Measurements from ENCODE around the gene IBTK. TPM values are rescaled to one million over a fixed set of nuclear protein-coding genes. Genes with fewer than 3 reads are reported as not detected.
"Not testable (repeated sequence)": the region's sequence is repeated elsewhere in the genome, so short reads cannot be mapped to it uniquely, and the experiment has no call there.

Gene IBTK
- total RNA-seq, 1 donor: 22.0 TPM

DNA sequence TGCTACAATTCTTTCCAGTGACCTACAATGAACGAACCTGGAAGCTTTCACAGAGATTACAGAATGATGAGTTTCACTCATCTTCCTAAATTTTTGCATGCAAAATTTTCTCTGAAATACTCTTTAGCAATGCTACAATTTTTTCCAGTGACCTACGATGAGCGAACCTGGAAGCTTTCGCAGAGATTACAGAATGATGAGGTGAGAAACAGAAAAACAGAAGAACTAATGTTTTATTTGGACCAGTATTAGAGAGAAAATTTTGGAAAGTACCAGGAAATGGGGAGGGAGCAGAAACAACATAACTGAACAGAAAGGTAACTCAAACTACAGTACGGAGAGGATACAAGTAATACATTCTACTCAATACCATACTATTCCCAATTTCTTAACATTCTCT, 75.0 kb downstream of the IBTK start:
- H3K4me1 ChIP-seq (ENCODE audit: insufficient read depth, low read length): no peaks in the 10 kb centered on the region
- no peak overlapping the region for H3K4me3 ChIP-seq (ENCODE audit: low read length)
- no peaks in the 10 kb centered on the region for H3K27me3 ChIP-seq (ENCODE audit: insufficient read depth, low read length)
- no peaks in the 10 kb centered on the region for H3K9me3 ChIP-seq (ENCODE audit: low read depth, low read length)

DNA sequence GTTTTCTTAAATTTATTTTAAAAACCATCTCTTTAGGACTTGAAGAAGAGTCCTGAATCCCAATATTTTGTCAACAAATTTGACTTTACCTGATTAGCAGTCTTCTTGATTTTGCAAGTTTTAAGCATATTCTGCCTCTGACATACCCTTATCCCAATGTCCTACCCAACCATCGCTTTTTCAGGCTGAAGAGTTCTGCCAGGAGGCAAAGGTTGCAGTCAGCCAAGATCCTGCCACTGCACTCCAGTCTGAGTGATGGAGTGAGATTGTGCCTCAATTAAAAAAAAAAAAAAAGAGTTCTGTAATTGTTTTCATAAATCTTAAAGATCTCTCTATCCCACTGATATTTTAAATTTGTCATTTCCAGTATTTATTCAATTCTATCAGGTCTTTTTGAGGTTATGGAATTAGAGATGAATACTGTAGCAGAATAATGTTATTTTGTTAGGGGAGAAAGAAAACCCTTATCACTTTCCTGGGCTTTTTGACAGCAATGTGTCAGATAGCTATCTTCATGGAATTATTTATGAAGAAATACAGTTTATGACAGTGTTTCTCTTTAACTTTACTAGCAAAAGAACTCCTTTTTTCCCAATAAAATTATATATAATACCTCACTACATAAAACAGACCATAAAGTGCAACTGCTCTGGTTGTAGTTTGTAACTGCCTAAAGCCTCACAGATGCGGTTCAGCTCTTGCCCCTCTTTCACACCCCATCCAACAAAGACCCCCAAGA, 78.2 kb downstream of the IBTK start:
- H3K27me3 ChIP-seq (ENCODE audit: insufficient read depth, low read length): no peaks in the 10 kb centered on the region
- no peak overlapping the region for H3K4me3 ChIP-seq (ENCODE audit: low read length)
- no peaks in the 10 kb centered on the region for H3K4me1 ChIP-seq (ENCODE audit: insufficient read depth, low read length)
- H3K9me3 ChIP-seq (ENCODE audit: low read depth, low read length): no peaks in the 10 kb centered on the region

DNA sequence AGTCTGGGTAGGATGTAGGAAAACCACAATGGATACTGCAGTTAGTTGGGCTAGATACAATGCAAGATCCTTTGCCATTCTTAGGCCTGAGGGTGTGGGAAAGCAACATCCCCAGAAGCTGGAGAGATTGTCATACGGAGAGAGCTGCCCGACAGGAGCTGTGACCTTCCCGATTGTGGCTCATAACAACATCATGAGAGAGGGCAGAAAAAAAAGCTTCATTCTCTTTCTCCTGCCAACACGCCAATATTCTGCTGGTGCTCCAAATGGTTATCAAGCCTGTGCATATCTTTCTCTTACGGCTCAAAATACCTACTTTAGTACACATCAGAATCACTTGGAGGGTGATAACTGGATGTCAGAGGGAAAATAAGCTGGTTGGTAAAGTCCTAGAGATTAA, 81.1 kb downstream of the IBTK start:
- Histone ChIP-seq H3K9me3 (ENCODE audit: low read depth, low read length) (no peaks in the 10 kb centered on the region), H3K27me3 (ENCODE audit: insufficient read depth, low read length) (no peaks in the 10 kb centered on the region), H3K4me3 (ENCODE audit: low read length) (no peak overlapping the region), H3K4me1 (ENCODE audit: insufficient read depth, low read length) (no peaks in the 10 kb centered on the region)

DNA sequence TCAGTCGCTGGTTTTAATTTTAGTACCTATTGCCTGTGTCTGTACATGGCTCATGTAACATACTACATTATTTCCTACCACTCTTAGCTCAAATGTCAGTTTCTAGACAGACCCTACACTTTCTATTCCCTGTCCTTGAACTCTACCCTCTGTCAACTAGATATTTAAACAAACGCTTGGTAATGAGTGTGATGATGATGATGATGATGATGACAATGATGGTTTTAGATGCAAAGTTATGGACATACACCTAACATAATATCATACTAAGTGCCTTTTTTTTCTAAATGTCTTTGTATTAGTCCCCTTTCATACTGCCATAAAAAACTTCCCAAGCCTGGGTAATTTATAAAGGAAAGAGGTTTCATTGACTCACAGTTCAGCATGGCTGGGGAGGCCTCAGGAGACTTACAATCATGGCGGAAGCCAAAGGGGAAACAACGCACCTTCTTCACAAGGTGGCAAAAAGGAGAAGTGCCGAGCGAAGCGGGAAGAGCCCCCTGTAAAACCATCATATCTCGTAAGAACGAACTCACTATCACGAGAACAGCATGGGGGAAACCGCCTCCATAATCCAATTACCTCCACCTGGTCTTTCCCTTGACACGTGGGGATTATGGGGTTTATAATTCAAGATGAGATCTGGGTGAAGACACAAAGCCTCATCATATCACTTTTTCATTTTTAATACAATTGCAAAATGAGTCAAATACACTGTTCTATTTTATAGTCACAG, 87.1 kb downstream of the IBTK start:
- H3K27me3 ChIP-seq (ENCODE audit: insufficient read depth, low read length): no peaks in the 10 kb centered on the region
- no peaks in the 10 kb centered on the region for H3K9me3 ChIP-seq (ENCODE audit: low read depth, low read length)
- no peak overlapping the region for H3K4me3 ChIP-seq (ENCODE audit: low read length)
- no peaks in the 10 kb centered on the region for H3K4me1 ChIP-seq (ENCODE audit: insufficient read depth, low read length)

DNA sequence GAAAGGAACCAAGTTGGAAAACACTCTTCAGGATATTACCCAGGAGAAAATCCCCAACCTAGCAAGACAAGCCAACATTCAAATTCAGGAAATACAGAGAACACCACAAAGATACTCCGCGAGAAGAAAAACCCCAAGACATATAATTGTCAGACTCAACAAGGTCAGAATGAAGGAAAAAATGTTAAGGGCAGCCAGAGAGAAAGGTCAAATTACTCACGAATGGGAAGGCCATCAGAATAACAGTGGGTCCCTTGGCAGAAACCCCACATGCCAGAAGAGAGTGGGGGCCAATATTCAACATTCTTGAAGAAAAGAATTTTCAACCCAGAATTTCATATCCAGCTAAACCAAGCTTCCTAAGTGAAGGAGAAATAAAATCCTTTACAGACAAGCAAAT, 94.8 kb downstream of the IBTK start:
- not testable (repeated sequence) for H3K27me3 ChIP-seq (ENCODE audit: insufficient read depth, low read length); H3K4me3 ChIP-seq (ENCODE audit: low read length); H3K4me1 ChIP-seq (ENCODE audit: insufficient read depth, low read length); H3K9me3 ChIP-seq (ENCODE audit: low read depth, low read length)

DNA sequence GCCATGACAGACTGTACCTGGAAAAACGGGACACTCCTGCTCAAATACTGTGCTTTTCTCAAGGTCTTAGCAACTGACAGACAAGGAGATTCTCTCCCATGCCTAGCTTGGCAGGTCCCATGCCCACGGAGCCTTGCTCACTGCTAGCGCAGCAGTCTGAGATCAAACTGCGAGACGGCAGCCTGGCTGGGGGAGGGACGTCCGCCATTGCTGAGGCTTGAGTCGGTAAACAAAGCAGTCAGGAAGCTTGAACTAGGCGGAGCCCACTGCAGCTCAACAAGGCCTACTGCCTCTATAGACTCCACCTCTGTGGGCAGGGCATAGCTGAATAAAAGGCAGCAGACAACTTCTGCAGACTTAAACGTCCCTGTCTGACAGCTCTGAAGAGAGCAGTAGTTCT, 96.4 kb downstream of the IBTK start:
- H3K4me1 ChIP-seq (ENCODE audit: insufficient read depth, low read length); H3K27me3 ChIP-seq (ENCODE audit: insufficient read depth, low read length); H3K4me3 ChIP-seq (ENCODE audit: low read length); H3K9me3 ChIP-seq (ENCODE audit: low read depth, low read length): not testable (repeated sequence)

DNA sequence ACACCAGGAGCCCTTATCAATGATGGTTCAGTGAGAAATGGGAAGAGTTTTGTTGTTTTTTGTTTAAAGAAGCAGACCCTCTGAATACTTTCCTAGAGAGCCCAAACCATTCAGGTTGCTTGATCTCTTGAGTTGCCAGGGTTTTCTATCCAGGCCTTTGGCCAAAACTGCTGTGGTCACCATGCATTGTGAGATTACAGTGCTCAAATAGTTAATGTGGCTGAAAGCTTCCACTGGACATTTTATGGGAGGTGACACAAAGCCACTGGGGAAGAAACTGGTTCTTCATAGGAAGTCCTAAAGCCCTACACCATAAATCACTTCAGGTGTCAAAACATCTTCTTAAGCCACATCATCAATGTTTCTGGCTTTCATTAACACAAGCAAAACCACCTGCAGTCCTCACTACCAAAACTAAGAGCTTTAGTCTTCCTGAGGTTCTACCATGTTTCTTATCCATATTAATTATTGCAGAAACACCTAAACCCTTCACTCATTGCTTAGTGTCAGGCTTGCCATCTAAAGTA, 101.6 kb downstream of the IBTK start:
- H3K27me3 ChIP-seq (ENCODE audit: insufficient read depth, low read length): no peaks in the 10 kb centered on the region
- no peaks in the 10 kb centered on the region for H3K9me3 ChIP-seq (ENCODE audit: low read depth, low read length)
- H3K4me3 ChIP-seq (ENCODE audit: low read length): no peak overlapping the region
- no peaks in the 10 kb centered on the region for H3K4me1 ChIP-seq (ENCODE audit: insufficient read depth, low read length)

DNA sequence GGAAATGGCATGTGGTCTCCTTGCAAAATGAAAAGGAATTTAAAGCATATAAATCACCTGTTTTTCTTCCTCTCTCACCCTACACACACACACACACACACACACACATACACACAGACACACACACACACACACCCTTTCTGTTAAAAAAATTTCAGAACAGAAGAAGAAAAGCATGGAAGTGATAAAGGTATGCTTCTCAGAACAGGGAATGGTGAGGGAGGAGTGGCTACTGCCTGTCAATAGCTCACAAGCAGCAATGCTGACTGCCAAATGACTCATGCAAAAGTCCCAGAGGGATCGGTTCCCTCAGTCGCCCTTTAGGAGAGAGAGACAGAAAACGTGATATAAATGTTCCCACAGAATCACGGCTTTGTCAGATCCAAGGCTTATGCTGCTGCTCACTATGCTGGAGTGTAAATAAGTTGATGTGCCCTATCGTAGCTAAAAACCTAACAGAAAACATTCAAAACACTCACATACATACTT, 102.6 kb downstream of the IBTK start:
- H3K27me3 ChIP-seq (ENCODE audit: insufficient read depth, low read length): no peaks in the 10 kb centered on the region
- no peak overlapping the region for H3K4me3 ChIP-seq (ENCODE audit: low read length)
- no peaks in the 10 kb centered on the region for H3K9me3 ChIP-seq (ENCODE audit: low read depth, low read length)
- no peaks in the 10 kb centered on the region for H3K4me1 ChIP-seq (ENCODE audit: insufficient read depth, low read length)

DNA sequence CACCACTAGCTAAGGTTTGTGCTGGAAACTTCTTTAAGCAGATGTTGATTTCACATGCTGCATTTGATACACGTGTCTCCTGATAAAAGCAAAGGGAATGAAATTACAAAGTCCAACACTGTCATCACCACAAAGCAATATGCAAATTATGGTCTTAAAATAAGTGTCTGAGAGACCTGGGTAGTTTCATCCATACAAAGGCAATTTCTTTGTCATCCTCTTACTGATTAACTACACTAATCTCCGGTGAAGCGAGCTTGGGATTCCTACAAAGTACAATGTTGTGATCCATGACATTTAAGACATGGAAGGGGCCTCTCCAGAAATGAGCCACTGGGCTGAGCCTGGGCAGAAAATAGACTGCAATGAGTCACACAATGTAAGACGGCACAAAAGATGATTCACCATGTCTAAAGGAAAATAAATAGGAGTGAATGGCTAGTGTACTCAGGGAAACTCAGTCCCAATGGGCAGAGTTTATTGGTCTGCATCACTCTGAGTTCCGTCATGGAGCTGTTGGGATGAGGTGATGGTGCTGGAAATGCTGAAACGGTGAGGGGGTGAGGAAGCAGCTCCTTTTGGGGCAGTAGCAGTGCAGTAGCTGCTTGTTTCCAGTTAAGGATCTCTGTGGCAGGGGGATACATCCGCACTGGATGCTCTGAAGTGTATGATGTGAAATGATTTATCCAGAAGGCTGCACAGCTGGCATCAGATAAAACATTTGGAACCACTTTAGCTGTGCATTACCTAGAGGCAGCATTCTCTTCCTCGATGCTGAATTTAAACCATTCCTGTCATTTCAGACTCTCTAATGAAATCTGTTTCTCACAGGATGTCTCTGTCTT, 103.3 kb downstream of the IBTK start:
- Histone ChIP-seq H3K9me3 (ENCODE audit: low read depth, low read length) (no peaks in the 10 kb centered on the region), H3K27me3 (ENCODE audit: insufficient read depth, low read length) (no peaks in the 10 kb centered on the region), H3K4me3 (ENCODE audit: low read length) (no peak overlapping the region), H3K4me1 (ENCODE audit: insufficient read depth, low read length) (no peaks in the 10 kb centered on the region)

DNA sequence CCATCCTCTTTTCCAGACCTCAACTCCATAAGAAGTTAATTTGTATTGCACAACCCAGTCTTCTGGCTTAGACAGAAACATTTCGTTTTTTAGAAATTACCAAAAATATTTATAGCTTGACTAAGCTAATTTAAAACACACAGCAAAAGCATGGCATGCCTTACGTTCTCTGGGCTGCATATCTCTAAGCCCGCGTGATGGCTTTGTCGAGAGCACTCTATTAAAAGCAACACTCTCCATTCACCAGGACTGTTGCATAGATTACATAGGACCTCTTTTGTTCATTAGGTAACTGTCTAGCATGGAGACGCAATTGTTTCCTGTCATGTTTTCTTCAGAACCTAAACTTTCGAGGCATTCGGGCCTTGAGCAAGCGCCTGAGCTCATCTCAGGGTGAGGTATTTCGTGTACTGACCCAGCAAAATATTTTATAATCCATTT, 104.5 kb downstream of the IBTK start:
- no peak overlapping the region for H3K4me3 ChIP-seq (ENCODE audit: low read length)
- H3K9me3 ChIP-seq (ENCODE audit: low read depth, low read length): no peaks in the 10 kb centered on the region
- H3K4me1 ChIP-seq (ENCODE audit: insufficient read depth, low read length): no peaks in the 10 kb centered on the region
- H3K27me3 ChIP-seq (ENCODE audit: insufficient read depth, low read length): no peaks in the 10 kb centered on the region

DNA sequence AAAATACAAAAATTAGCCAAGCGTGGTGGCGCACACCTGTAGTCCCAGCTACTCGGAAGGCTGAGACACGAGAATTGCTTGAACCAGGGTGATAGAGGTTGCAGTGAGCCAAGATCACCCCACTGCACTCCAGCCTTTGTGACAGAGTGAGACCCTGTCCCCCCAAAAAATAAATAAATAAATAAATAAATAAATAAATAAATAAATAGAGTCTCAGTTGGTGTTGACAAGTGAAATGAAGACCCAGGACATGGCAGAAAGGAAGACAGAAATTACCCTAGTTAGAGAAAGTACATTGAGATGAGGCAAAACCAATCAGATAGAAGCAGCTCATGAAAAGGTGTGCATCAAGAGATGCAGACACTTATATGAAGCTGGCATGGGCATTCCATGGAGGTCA, 105.0 kb downstream of the IBTK start:
- Histone ChIP-seq H3K4me1 (ENCODE audit: insufficient read depth, low read length) (no peaks in the 10 kb centered on the region), H3K27me3 (ENCODE audit: insufficient read depth, low read length) (no peaks in the 10 kb centered on the region), H3K4me3 (ENCODE audit: low read length) (no peak overlapping the region), H3K9me3 (ENCODE audit: low read depth, low read length) (no peaks in the 10 kb centered on the region)

DNA sequence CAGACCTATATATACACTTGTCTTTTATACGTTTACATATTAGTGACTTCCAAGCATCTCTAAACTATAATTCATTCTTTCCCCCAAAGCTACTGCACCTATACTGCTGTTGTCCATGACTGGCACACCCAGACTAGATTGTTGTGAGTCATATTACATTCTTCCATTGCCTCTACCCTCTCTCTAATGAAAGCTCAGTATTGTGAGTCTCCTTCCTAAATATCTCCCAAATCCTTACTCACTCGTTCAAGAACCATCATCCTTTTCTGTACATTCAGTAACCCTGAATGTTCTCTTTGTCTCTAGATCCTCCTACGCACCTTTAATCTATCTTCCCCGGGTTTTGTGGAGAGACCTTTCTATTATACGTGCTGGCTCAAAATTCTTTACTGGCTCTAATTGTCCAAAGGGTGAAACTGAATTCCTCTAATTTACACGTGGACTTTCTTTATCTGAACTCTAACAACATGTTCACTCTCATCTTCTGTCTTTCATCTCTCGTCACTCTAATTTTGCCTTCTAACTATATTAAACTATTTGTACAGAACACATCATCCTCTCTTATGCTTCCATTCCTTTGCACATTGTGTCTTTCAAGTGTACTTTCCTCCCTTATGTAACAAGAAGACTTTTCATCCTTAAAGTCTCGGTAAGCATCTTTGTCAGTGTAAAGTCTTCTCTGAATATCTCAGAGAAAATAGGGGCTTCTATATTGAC, 109.3 kb downstream of the IBTK start:
- no peaks in the 10 kb centered on the region for H3K27me3 ChIP-seq (ENCODE audit: insufficient read depth, low read length)
- no peaks in the 10 kb centered on the region for H3K9me3 ChIP-seq (ENCODE audit: low read depth, low read length)
- H3K4me1 ChIP-seq (ENCODE audit: insufficient read depth, low read length): no peaks in the 10 kb centered on the region
- H3K4me3 ChIP-seq (ENCODE audit: low read length): no peak overlapping the region

DNA sequence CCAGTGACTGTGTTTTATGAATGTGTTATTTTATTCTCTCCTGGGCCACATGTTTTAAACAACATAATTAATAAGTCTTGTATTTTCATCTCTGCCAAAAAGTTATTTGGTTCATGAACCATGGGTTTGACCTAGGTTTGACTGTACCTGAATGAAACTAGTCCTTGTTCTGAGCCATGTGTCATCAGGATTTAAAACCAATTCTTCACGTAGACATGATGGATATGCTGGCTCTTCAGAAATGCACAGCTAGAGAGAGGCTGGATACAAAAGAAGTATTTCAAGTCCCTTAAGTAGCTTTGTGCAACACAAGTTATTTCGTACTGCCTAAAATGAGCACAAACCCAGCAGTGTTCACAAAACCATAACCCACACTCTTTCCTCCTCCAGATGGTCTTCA, 116.1 kb downstream of the IBTK start:
- Histone ChIP-seq H3K4me1 (ENCODE audit: insufficient read depth, low read length) (no peaks in the 10 kb centered on the region), H3K9me3 (ENCODE audit: low read depth, low read length) (no peaks in the 10 kb centered on the region), H3K4me3 (ENCODE audit: low read length) (no peak overlapping the region), H3K27me3 (ENCODE audit: insufficient read depth, low read length) (no peaks in the 10 kb centered on the region)

DNA sequence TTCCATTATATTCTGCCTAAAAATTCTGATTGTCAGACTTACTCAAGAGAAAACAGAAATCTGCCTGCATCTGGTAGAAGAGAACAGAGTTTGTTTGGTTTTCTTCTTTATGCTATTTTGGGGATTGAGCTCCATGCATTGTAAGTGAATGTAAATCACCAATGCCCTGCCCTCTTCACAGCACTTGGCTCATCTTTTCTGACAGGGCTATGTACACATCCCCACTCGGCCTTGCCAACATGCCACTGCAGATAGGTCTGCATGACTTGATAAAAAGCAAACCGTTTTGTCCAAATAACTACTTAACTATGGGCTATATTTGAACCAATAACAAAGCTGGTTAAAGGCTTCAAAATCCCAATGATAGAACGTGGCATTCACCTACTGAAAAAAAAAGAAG, 117.7 kb downstream of the IBTK start:
- no peak overlapping the region for H3K4me3 ChIP-seq (ENCODE audit: low read length)

More for the DNA sequence above, 117.7 kb downstream of the IBTK start:
- H3K27me3 ChIP-seq (ENCODE audit: insufficient read depth, low read length): no peaks in the 10 kb centered on the region
- H3K9me3 ChIP-seq (ENCODE audit: low read depth, low read length): no peaks in the 10 kb centered on the region
- no peaks in the 10 kb centered on the region for H3K4me1 ChIP-seq (ENCODE audit: insufficient read depth, low read length)
